GM18861 (cell line): Measurements from ENCODE around the gene ZNF222.

Experiments
- ATAC-seq: cut with Tn5 transposase; IDR thresholded peaks from one replicate; pipeline ENCODE4 v1.9.1; 2021; ENCODE audit not compliant: unreplicated experiment

The ZNF222 gene

GRCh38 chr19:44025217-44025936 is at the start of gene ZNF222:
Gene ZNF222 (plus strand): TSS chr19:44025379. CDS start chr19:44025437, 58 bp downstream.
- ATAC-seq: peak; percentile 84

GRCh38 chr19:43976732-43977131 is 48.4 kb upstream of the ZNF222 start:
- no peak for ATAC-seq

GRCh38 chr19:43983544-43983911 is 41.7 kb upstream of the ZNF222 start:
- ATAC-seq: peak; percentile 25

GRCh38 chr19:43983912-43984686 is 41.1 kb upstream of the ZNF222 start, which contains the start of gene ZNF155:
Gene ZNF155 (plus strand): TSS chr19:43984188. CDS start chr19:43988544, 4,356 bp downstream.
- ATAC-seq: peak; percentile 58

GRCh38 chr19:43984687-43985000 is 40.5 kb upstream of the ZNF222 start:
- no peak for ATAC-seq

GRCh38 chr19:43997631-43998290 is 27.4 kb upstream of the ZNF222 start:
- no peak for ATAC-seq

- no peak for ATAC-seq
These were observed 23.0 kb upstream of the ZNF222 start for GRCh38 chr19:44002212-44002565.

- peak; percentile 83 for ATAC-seq
These were observed 22.4 kb upstream of the ZNF222 start, which contains the start of gene ZNF230 for GRCh38 chr19:44002566-44003460. Gene ZNF230 (plus strand): TSS chr19:44002957. CDS start chr19:44007079, 4,122 bp downstream.

- ATAC-seq: peak; percentile 41
These were observed 21.6 kb upstream of the ZNF222 start for GRCh38 chr19:44003461-44004009.

GRCh38 chr19:44005973-44006372 is 19.2 kb upstream of the ZNF222 start:
- ATAC-seq: no peak

GRCh38 chr19:44007473-44007872 is 17.7 kb upstream of the ZNF222 start:
- no peak for ATAC-seq

GRCh38 chr19:44010468-44010867 is 14.7 kb upstream of the ZNF222 start:
- no peak for ATAC-seq

- no peak for ATAC-seq
These were observed 5.7 kb upstream of the ZNF222 start for GRCh38 chr19:44019498-44019897.

- no peak for ATAC-seq
These were observed 4.0 kb upstream of the ZNF222 start for GRCh38 chr19:44021221-44021620.

GRCh38 chr19:44024900-44025216 is 321 bp upstream of the ZNF222 start:
- no peak for ATAC-seq

GRCh38 chr19:44026622-44027021 is 1.4 kb downstream of the ZNF222 start:
- ATAC-seq: no peak

- no peak for ATAC-seq
These were observed 6.9 kb downstream of the ZNF222 start for GRCh38 chr19:44032001-44032610.

- no peak for ATAC-seq
These were observed 17.0 kb downstream of the ZNF222 start for GRCh38 chr19:44042147-44042546.

- no peak for ATAC-seq
These were observed 25.8 kb downstream of the ZNF222 start for GRCh38 chr19:44050740-44051649.
